OCI-M1 (cell line): Measurements from ENCODE around the gene MESP2.
A peak's percentile ranks its signal among the peaks of the same experiment; 100 is the strongest.

Experiments
- DNase-seq: peaks from one replicate; lab custom pipeline; 2025; lab: John Stamatoyannopoulos, UW

MESP2 gene

DNA sequence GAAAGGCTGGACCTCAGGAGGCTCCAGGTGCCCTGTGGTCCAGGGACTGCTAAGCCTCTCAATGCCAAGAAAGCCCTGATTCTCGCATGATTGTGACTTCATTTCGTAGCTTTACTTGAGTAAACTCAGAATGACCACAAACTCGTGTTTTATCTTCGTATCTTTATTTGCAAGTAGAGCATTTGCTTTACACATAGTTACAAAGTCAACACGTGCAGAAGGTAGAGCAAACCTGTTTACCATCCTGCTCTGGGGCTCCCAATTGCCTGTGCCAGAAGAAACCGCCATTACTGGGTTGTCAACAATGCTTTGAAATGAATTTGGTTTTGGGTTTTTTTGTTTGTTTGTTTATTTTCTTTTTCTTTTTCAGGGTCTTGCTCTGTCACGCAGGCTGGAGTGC lies 19.2 kb upstream of the MESP2 start:
- no peak for DNase-seq

DNA sequence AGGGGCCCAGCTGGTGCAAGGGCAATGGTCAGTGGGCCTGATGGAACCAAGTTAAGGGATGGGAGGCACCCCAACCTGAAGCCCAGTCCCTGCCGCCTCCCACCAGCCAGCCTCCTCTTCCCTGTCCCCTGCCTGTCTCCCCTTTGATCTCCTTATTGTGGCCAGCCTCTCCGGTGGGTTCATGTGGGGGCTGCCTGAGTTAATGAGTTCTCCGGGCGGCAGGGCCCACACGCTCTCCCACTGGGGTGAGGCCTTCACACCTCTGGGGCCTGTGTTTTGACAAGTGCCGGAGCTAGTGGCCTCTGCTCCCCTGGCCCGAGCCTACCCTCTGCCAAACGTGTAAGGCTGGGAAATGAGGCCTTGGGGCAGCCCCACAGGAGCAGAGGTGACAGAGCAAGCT lies 17.8 kb upstream of the MESP2 start:
- no peak for DNase-seq

DNA sequence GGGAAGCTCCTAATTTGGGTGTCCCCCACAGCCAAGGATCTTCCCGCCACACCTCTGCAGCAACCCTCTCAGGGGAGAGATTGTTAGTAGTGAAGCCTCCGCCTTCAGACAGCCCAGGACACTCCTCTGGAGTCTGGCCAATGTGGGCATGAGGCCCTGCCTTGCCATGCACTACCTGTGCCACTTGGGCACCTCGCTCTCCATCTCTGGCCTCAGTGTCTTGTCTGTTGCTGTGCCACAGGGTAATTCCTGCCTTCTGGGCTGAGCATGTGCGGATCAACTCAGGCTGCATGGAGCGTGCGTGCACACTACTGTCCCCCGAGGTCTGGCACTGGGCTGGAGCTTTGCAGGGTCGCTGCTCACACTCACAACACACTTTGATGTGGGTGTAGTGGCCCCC lies 17.2 kb upstream of the MESP2 start:
- no peak for DNase-seq

DNA sequence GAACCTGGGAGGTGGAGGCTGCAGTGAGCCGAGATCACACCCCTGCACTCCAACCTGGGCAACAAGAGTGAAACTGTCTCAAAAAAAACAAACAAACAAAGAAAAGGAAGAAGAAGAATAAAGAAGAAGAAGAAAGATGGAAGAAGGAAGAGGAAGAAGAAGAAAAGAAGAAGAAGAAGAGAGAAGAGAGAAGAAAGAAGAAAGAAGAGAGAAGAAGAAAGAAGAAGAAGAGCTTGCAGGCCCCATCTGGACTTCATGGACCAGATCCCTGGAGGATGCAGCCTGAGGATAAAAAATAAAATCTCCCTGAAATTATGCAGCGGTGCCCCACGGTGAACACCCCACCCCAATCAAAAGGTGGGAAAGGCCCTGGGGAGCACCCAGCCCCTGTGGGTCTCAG lies 16.3 kb upstream of the MESP2 start:
- DNase-seq: no peak

DNA sequence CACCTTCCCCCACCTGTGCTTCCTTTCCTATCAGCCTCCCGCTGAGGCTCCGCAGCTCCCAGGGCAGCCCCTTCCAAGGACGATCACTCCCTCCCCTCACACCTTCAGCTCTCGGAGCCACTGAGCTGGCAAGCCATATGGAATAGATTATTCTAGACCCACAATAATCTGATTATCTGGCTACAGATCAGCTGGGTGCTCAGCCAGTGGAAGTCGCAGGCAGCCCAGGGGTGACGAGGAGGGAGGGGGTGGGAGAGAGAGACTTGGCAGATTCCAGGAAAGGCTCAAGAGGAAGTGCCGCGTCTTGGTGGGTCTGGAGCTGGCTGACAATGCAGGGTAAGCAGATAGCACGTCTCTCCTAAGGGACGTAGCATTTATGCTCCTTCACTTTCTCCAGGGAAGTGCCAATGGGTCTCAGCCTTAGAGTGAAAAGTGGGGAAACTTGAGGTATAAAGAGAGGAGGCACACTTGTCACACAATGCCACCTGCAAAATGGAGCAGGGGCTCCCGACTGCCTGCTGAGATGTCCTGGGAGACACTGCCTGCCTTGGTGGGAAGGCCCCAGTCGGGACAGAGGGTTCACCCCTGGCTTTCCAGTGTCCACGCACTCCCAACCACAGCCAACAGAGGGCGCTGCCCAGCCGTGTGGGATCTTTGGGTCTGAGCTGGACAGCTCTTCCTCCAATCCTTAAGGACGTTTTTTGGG lies 15.7 kb upstream of the MESP2 start:
- DNase-seq: peak; percentile 94

DNA sequence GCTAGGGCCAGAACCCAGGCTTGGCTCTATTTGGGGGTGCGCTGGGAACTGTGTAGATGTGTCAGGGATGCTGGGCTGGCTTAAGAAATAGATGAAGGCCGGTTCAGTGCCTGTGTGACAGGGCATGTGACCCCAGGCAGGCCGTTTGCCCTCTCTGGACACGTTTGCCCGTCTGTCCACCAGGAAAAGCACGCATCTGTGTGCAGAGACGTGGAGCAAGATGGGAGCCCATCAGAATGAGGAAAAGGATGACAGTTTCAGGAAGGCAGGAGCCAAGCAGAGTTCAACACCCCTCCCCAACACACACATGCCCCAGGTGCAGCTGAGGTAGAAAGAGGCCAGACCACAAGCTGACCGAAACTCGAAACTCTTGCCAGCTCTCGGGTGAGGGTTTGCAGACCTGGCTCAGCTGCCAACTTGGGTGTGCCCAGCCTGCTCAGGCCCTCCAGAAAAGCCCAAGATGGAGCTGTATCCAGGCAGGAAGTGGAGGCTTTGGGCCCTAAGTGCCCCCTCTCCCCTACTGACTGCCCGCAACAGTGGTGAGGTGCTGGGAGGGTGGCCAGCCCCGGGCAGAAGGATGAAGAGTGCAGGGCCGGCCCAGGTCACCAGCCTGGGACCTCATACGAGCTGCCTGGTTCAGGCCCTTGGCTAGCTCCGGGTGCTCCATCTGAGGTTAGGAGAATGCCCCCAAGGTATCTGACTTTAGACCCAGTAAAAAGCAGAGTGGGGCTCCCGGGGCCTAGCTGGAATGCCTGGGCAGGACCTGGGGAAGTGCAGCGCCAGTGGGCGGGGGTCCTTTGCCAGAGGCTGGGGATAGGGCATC lies 14.9 kb upstream of the MESP2 start:
- DNase-seq: no peak

DNA sequence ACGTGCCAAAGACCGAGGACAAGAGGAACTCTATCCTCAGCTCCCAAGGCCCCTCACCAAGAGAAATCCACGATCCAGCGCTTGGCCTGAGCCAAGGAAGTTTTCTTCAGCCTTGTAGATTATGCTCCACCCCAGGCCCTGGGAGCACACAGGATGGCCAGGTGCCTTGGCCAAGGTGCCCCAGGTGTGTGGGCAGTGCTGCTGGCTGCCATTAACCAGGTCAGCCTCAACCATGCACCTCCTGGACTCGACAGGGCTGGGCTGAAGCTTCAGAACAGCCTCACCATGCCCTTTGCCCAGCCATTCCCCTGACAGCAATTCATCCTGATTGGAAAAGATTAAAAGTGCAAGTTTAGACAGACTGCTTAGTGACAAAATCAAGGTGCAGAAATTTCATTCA lies 14.2 kb upstream of the MESP2 start:
- no peak for DNase-seq

DNA sequence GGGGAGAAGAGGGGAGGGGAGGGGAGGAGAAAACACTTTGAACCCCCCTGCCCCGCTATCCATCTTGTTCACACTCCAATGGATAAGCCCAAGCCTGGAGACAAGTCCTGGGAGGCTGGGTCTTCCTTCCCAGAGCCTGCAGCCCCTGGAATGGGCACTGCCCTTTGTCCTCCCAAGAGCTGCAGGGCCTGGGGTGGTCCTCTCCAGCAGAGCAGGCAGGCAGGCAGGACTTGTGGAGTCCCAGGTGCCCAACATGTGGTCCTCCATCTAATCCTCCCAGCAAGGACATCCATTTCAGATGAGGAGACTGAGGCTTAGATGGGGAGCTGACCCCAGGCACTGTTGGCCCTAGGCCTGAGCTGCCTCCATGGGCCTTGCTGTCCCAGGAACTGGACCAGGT lies 10.4 kb upstream of the MESP2 start:
- DNase-seq: no peak

DNA sequence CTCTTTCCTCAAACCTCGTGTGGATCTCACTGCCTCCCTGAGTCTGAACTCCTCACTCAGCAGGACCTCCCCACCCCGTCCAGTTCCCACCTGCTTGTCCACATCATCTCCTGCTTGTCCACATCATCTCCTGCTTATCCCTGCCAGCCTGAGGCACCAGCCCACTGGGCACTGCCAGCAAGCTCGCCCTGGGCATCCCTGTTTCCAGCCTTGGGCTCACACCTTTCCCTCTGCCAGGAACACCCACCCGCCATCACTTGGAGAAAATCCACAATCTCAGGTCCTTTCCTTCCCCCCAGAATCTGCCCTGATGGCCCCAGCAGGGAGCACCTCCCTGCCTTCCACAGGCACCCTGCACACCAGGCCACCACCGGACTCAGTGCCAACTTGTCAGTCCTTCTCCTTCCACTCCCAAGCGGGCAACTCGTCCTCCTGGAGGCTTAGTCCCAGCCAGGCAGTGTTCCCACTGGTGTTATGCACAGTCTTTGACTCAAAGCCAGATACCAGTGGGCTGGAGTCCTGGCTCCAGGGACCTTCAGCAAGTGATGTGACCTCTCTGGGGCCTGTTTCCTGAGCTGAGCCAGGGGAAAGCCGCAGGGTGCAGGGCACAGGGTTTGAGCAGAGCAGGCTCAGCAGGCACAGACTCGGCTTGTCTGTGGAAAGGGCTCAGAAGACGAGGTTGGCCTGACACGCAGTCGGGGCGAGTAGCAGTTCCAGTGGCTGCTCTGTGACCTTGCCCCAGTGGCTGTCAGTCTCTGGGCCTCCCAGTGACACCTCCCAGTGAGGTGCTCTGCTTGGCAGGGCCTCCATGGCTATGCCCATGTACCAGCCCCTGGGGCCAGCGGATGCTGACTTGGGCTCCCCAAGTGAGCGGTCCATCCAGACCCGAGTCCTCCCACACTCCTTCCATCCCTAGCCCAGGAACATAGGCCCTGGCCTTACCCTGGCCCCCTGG lies 9.5 kb upstream of the MESP2 start:
- DNase-seq: no peak

DNA sequence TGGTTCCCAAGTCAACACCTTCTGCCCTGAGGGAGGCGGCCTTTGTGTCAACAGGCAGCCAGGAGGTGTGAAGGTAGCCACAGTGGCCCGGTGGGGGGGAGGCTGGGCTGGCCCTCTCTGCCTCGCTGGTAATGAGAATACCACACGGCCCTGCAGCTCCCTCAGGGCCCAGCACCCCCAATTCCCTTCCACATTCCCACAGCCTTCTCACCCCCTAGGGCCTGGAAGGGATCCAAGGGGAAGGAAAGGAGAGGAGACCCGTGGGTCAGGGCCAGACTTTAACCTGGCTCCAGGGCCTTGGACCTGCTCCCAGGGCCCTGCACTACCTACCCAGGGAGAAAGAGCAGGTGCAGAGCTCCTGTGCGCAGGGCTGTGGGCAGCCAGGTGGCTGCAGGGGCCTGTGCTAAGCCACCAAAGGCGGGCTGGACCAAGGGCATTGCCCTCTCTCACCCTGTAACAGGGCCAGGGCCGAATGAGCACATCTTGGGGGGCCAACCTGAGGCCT lies 8.7 kb upstream of the MESP2 start:
- DNase-seq: no peak

DNA sequence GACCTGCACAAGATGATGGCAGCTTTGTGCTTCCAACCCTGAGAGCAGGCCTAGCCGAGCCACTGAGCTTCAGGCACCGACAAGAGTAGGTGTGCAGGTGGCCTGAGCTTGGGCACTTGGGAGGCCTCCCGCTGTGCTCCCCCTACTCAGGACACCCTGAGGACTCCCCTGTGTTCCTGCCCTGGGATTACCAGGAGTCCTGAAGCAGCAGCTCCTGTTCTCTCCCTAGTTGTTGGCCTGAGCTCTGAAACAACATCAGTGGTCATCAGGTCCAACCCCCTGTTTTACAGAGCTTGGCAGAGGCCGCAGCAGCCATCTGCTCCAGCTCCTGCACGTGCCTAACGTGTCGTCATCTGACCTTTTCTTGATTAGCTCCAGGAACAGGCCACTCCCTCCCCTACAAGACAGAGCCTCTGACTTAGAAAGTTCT lies 8.0 kb upstream of the MESP2 start:
- DNase-seq: no peak

DNA sequence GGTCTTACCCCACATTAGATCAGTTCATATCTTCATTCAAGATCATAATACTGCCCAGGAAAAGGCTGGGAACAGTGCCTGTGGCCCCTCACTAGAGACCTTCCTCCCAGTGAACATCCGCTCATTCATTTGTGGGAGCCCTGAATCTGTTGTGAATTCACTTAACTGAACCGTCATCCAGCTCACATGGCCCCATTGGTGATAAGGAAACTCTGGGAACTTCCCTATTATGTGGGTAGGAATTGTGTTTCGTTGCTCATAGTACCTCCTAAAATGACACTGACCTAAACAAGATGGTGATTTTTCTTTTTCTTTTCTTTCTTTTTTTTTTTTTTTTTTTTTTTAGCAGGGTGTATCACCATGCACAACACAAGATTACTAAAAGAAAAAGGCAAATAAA lies 6.8 kb upstream of the MESP2 start:
- peak; percentile 8 for DNase-seq

DNA sequence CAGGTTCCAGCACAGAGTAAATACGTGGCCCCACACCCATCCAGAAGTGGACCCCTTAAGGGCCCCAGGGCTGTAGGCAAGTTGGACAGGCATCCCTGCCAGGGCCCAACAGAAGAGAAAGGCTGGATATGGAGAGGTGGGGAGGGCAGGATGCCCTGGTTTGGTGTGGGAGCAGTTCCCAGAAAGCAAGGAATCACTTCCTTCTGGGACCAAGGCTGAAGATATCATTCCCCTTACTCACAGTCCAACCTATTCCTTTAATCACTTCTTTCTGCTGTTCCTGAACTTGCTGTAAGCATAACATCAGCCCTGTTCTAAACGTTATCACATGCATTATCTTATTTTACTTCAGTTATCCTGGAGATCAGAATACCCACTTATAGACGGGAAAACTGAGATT lies 6.1 kb upstream of the MESP2 start:
- no peak for DNase-seq

DNA sequence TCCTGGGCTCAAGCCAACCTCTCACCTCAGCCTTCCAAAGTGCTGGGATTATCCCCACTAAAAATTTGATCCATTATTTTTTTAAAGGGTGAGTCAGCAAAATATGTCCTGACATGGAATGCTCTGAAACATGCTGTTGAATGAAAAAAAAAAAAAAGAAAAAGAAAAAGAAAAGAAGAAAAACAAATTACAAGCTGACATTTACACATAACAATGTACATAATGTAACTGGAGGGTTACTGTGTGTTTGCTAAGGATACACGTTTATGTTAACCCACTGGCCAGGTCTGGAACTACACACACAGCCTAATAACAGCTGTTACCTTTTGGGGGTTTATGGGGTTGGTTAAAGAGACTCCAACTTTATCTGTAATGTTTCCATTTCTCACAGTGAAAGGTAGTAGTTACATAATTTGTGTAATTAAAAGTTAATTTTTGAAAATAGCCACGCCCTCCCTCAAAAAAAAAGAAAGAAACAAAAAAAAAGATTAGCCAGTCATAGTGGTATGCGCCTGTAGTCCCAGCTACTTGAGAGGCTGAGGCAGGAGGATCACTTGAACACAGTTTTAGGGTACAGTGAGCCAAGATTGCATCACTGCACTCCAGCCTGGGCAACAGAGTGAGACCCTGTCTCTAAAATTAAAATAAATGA lies 3.1 kb upstream of the MESP2 start:
- no peak for DNase-seq

DNA sequence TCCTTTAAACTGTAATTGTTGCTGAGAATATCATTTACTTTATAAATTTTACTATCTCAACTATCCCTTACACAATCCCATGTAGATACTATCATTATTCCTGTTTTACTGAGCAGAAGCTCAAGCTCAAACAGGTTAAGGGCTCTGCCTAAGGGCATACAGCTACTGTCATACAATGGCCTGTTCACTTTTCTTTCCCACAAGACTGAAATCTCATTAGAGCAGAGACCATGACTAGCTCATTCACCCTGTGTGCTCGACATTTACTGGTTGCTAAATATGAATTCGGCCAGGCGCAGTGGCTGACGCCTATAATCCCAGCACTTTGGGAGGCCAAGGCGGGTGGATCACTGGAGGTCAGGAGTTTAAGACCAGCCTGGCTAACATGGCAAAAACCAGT lies 1.6 kb upstream of the MESP2 start:
- no peak for DNase-seq

DNA sequence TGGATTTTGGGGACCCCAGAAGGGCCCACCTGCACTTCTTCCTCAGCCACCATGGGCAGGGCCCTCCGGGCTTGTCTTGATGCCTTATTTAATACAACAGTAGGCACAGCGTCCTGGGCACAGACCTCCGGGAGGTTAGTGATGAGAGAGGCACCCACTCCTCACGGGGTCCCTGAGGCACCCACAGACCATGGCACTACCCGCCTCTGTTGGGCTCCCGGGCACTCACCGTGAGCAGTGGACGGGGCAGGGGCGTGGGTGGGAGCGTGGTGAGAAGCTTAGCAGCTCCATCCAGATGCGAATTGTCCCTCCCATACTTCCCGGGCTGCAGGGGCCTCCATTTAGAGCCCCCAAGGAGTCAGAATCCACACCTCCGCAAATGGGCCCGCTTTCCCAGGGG lies 317 bp upstream of the MESP2 start:
- DNase-seq: no peak

DNA sequence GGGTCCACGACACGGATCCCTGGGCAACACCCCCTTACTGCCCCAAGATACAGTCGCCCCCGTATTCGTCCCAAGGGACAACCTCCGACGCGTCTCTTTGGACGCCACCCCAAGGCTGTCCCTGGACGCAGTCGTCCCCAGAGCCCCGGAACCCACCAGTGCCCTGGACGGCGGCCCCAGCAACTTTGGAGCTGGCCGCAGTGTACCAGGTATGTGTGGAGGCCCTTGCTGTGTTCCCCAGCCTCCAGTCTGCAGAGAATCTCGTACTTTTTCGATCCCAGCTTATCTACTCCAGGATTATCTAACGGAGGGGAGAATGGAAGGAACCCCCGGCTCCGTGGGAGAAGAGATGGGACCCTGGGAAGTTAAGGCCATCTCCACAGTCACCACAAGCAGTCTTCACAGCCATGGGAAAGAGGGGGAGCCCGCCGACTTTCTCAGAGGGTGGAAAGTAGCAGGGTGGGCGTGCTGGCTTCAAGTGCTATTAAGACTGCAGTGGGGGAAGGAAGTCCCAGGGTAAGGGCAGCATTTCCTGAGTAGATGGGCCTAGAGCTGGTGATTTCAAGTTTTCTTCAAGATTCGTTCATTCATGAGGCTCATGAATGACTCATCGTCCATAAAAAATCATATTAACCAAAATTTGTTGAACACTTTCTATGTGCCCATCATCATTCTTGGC lies 1.1 kb downstream of the MESP2 start:
- no peak for DNase-seq

DNA sequence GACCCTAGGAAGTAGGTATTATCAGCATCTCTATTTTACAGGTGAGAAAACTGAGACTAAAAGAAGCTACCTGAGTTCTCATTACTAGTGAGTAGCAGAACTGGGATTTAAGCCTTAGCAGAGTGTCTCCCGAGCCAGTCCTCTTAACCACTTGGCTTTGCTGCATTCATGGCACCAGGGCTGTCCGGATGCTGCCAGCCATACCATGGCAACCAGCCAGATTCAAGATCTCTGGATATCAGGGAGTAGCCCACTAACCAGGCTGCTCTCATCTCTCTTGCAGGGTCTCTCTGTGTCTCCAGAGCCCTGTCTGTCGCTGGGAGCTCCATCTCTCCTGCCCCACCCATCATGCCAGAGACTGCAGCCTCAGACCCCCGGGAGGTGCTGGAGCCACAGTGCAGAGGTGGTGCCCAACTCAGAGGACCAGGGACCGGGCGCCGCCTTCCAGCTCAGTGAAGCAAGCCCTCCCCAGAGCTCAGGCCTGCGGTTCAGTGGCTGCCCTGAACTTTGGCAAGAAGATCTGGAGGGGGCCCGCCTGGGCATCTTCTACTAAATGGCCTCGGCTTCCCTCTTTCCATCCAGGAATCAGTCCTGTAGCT lies 1.7 kb downstream of the MESP2 start:
- no peak for DNase-seq

DNA sequence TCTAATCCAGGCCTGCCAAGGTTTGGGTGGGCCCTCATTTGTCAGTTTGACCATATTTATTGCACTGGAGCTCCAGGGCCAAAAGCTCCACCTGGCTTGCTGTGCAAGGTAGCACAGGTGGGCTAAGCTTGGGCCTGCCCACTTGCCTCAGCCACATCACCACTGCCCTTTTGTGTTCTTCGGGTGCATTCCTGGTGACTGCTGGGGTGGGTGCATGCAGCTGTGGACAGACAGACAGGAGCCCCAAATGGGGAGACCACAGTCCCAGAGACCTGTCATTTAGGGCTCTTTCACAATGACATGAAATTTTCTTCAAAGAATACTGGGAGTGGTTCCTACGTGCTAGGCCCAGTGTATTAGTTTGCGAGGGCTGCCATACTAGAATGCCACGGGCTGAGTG lies 2.7 kb downstream of the MESP2 start:
- DNase-seq: no peak

DNA sequence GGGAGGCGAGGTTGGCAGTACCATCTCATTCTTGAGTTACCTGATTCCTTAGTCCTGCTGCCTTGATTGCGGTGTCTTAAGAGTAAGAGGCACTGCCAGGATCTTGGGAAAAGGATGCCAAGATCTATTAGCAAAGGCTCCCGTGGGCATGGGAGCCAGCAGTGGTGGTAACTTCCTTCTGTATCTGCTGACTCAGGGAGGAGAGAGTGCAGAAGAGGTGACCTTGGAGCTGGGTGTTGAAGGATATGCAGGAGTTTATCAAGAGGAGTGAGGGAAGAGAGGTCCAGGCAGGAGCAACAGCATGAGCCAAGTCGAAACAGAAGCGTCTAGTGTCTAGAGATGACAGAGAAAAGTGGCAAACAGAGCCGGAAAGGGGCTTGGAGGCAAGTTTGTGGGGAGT lies 4.5 kb downstream of the MESP2 start:
- DNase-seq: no peak

DNA sequence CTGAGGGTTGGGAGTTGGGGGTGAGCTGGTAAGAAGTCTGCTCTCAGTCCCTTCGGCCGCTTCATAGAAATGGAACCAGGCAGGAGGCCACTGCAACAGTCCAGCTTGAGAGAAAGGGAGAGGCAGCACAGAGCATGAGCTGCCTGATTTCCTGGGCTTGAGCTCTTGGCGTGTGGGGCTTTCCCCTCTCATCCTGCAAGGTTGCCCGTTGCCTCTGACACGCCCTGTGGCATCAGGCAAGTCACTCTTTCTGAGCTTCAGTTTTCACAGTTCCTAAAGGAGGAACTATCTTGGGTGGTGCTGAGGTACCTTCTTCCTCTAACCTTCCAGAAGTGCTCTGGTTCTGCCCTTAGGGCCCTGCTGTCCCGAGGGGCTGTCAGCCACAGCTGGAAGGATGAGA lies 4.9 kb downstream of the MESP2 start:
- DNase-seq: peak; percentile 3
